Naive thymus-derived CD4-positive, alpha-beta T cell (primary cell): ENCODE measurements around the gene CATSPERB. TPM values are rescaled to one million over a fixed set of nuclear protein-coding genes. Genes with fewer than 3 reads are reported as not detected.
"Not testable (repeated sequence)": the region's sequence is repeated elsewhere in the genome, so short reads cannot be mapped to it uniquely, and the experiment has no call there.

Source experiments
- ATAC-seq: fragments of 150-1000 bp; cut with Tn5 transposase; 2 replicates; pipeline ENCODE4 v1.10.0; 2021; ENCODE audit warnings: mild to moderate bottlenecking, moderate library complexity
- CTCF ChIA-PET: fragments of 350-600 bp; sonication (Branson Sonifier 250); formaldehyde crosslinking; loops from one replicate; lab custom pipeline; 2021; ENCODE audit warnings: antibody characterized with exemption; lab: Charles Lee
- POLR2A ChIA-PET: fragments of 350-600 bp; sonication (Branson Sonifier 250); formaldehyde crosslinking; loops from one replicate; lab custom pipeline; 2021; ENCODE audit warnings: antibody characterized with exemption, inconsistent platforms; lab: Charles Lee
- DNase-seq, 9 donors: peaks; one replicate each; pipeline versions ENCODE4 v3.0.0 to v3.0.0-alpha.2; 2020 to 2022; ENCODE audit warnings: mixed read lengths in 1 of 9
- H3K27ac ChIP-seq: one replicate; pipeline ENCODE4 v1.7.0; 2013; ENCODE audit warnings: mild to moderate bottlenecking, low read depth, low read length, moderate library complexity
- H3K27me3 ChIP-seq, 2 donors: one replicate each; pipeline ENCODE4 v1.7.0; 2013; ENCODE audit warnings: low read length in 2 of 2, mild to moderate bottlenecking in 2 of 2, moderate library complexity in 2 of 2; ENCODE audit not compliant: control insufficient read depth in 2 of 2, insufficient read depth in 2 of 2
- H3K36me3 ChIP-seq, 3 experiments: 1 replicate in 2 of 3; 2 replicates in 1 of 3; pipeline ENCODE4 v1.7.0; 2013; ENCODE audit warnings: low read length in 3 of 3, mild to moderate bottlenecking in 3 of 3, moderate library complexity in 1 of 3; ENCODE audit not compliant: insufficient read depth in 3 of 3, control insufficient read depth in 2 of 3
- H3K4me1 ChIP-seq, 2 donors: one replicate each; pipeline ENCODE4 v1.7.0; 2013; ENCODE audit warnings: low read length in 2 of 2, mild to moderate bottlenecking in 2 of 2, moderate library complexity in 1 of 2; ENCODE audit not compliant: control insufficient read depth in 2 of 2, insufficient read depth in 2 of 2
- H3K4me3 ChIP-seq: 2 replicates; pipeline ENCODE4 v1.7.0; 2013; ENCODE audit warnings: mild to moderate bottlenecking, low read length
- H3K9me3 ChIP-seq, 3 experiments: 1 replicate in 2 of 3; 2 replicates in 1 of 3; pipeline ENCODE4 v1.7.0; 2013; ENCODE audit warnings: low read length in 3 of 3; ENCODE audit not compliant: control insufficient read depth in 2 of 3
- H3K27ac Mint-ChIP-seq, 9 donors: one replicate each; pipeline ENCODE4 v1.8.0; 2020 to 2022; ENCODE audit warnings: mixed read lengths in 9 of 9, mild to moderate bottlenecking in 8 of 9, moderate library complexity in 5 of 9, inconsistent platforms in 2 of 9
- H3K27me3 Mint-ChIP-seq, 5 donors: one replicate each; pipeline ENCODE4 v1.8.0; 2021 to 2022; ENCODE audit warnings: mixed read lengths in 5 of 5, mild to moderate bottlenecking in 1 of 5
- H3K36me3 Mint-ChIP-seq, 5 donors: one replicate each; pipeline ENCODE4 v1.8.0; 2020 to 2022; ENCODE audit warnings: mixed read lengths in 5 of 5, mild to moderate bottlenecking in 3 of 5, inconsistent platforms in 1 of 5
- H3K4me1 Mint-ChIP-seq, 7 donors: one replicate each; pipeline ENCODE4 v1.8.0; 2020 to 2022; ENCODE audit warnings: mixed read lengths in 7 of 7, mild to moderate bottlenecking in 3 of 7, inconsistent platforms in 1 of 7
- H3K4me3 Mint-ChIP-seq, 10 donors: one replicate each; pipeline ENCODE4 v1.8.0; 2020 to 2022; ENCODE audit warnings: mild to moderate bottlenecking in 10 of 10, mixed read lengths in 10 of 10, moderate library complexity in 6 of 10, inconsistent platforms in 2 of 10
- H3K9me3 Mint-ChIP-seq, 11 donors: one replicate each; pipeline ENCODE4 v1.8.0; 2020 to 2022; ENCODE audit warnings: mixed read lengths in 11 of 11, mild to moderate bottlenecking in 4 of 11, inconsistent platforms in 1 of 11, moderate library complexity in 1 of 11
- intact Hi-C, 2 donors: fragments of 100-400 bp; cut with micrococcal nuclease; formaldehyde crosslinking; loops; one replicate each; pipeline ENCODE4 v1.15.1; 2023
- polyA plus RNA-seq, 2 donors: library from polyadenylated mRNA; unstranded; fragments of 300-500 nt; fragmentation: Illumina TruSeq; gene quantifications; one replicate each; pipeline ENCODE4 v1.2.3, GENCODE V29; 2021
- total RNA-seq, 6 experiments: library from RNA in 5 of 6; stranded (reverse) in 5 of 6; gene quantifications; 1 replicate in 5 of 6; 2 replicates in 1 of 6; pipeline ENCODE4 v1.2.3 and lab custom pipeline; 2021 to 2026

Gene CATSPERB
- total and polyA plus RNA-seq, 7 experiments from 2014 or later = 0.18 to 8.4 (median 4.8) TPM

DNA sequence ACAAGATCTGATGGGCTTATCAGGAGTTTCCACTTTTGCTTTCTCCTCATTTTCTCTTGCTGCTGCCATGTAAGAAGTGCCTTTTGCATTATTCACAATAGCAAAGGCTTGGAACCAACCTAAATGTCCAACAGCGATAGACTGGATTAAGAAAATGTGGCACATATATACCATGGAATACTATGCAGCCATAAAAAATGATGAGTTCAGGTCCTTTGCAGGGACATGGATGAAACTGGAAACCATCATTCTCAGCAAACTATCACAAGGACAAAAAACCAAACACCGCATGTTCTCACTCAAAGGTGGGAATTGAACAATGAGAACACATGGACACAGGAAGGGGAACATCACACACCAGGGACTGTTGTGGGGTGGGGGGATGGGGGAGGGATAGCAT is 137.9 kb downstream of the CATSPERB start:
- not testable (repeated sequence) for H3K27ac Mint-ChIP-seq

GRCh38 chr14:91586410-91586809 is 145.5 kb downstream of the CATSPERB start:
- H3K9me3 ChIP-seq = no peaks in the 10 kb centered on the region
- no peaks in the 10 kb centered on the region for H3K4me1 ChIP-seq
- ChIA-PET POLR2A (no interaction called here), CTCF (no interaction called here)
- H3K27me3 Mint-ChIP-seq = peaks cover 0 to 10% (median 0%) of the 10 kb centered on the region in 5 donors
- H3K9me3 Mint-ChIP-seq = peaks cover 3 to 36% (median 17%) of the 10 kb centered on the region in 11 donors
- no peaks in the 10 kb centered on the region for H3K27me3 ChIP-seq
- H3K27ac ChIP-seq = no peak overlapping the region
- no peaks in the 10 kb centered on the region for H3K4me1 Mint-ChIP-seq
- H3K4me3 ChIP-seq = no peak overlapping the region
- DNase-seq (no peak), ATAC-seq (no peak)
- intact Hi-C loops = no loop called here
- peaks cover 7 to 36% (median 21%) of the 10 kb centered on the region in 5 donors for H3K36me3 Mint-ChIP-seq
- H3K4me3 Mint-ChIP-seq = no peak overlapping the region
- H3K36me3 ChIP-seq = no peaks in the 10 kb centered on the region
- H3K27ac Mint-ChIP-seq = no peak overlapping the region

More for the DNA sequence above, 137.9 kb downstream of the CATSPERB start:
- peaks cover 0 to 29% (median 12%) of the 10 kb centered on the region in 11 donors for H3K9me3 Mint-ChIP-seq
- H3K9me3 ChIP-seq, H3K4me3 Mint-ChIP-seq, H3K36me3 ChIP-seq, intact Hi-C loops, POLR2A ChIA-PET, CTCF ChIA-PET, H3K27ac ChIP-seq, H3K4me1 ChIP-seq, H3K27me3 Mint-ChIP-seq, H3K27me3 ChIP-seq, H3K4me3 ChIP-seq, H3K4me1 Mint-ChIP-seq, DNase-seq, ATAC-seq: not testable (repeated sequence)
- peaks cover 0 to 15% (median 2%) of the 10 kb centered on the region in 5 donors for H3K36me3 Mint-ChIP-seq

DNA sequence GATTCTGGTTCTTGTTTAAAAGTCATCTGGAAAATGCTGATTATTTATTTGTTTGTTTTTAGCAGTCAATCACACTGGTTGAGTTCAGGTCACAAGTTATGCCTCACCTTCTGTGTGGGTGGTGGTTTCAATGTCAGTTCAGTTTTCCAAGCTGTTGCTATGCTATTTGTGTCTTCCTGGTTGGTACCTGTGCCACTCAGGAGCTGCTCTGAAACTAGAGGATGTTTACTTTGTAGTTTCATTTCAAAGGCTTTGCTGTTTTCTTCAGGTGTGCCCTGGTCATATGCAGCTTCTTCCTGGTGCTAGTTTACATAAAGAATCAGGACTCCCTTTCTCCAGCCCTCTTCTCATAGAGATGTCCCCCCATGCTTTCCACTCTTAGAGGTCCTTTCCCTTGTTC is 146.0 kb downstream of the CATSPERB start:
- CTCF ChIA-PET = no interaction called here
- DNase-seq = no peak
- H3K4me1 Mint-ChIP-seq = no peaks in the 10 kb centered on the region

DNA sequence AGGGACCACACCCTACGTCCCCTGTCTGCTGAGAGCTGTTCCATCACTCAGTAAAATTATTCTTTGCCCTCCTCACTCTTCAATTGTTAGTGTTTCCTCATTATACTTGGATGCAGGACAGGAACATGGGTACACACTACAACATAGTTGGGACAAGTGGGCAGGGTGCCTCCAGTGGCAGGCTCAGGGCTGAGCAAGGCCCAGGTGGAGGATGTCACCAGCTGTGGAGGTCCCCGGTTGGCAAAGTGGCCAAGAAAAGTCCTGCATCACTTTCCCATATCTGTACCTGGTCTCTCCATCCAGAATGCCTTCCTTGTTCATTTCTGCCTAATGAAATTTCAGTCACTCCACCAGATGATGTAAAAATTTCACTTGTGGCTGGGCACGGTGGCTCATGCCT is 149.1 kb downstream of the CATSPERB start:
- H3K27ac ChIP-seq = no peak overlapping the region
- H3K4me3 ChIP-seq = no peak overlapping the region
- Mint-ChIP-seq H3K9me3 (peaks cover 3 to 36% (median 16%) of the 10 kb centered on the region in 11 donors), H3K36me3 (peaks cover 7 to 32% (median 20%) of the 10 kb centered on the region in 5 donors), H3K27me3 (peaks cover 0 to 7% (median 0%) of the 10 kb centered on the region in 5 donors), H3K4me3 (no peak overlapping the region), H3K27ac (peak overlapping the region in 1 of 9 donors; percentile 34), H3K4me1 (no peaks in the 10 kb centered on the region)
- H3K4me1 ChIP-seq = no peaks in the 10 kb centered on the region
- H3K36me3 ChIP-seq = no peaks in the 10 kb centered on the region
- no peaks in the 10 kb centered on the region for H3K27me3 ChIP-seq
- no peak for DNase-seq
- ATAC-seq = no peak
- H3K9me3 ChIP-seq = no peaks in the 10 kb centered on the region
- intact Hi-C loops = no loop called here
- ChIA-PET CTCF (no interaction called here), POLR2A (no interaction called here)

More for the DNA sequence above, 146.0 kb downstream of the CATSPERB start:
- Histone ChIP-seq H3K4me3 (no peak overlapping the region), H3K27ac (no peak overlapping the region), H3K27me3 (no peaks in the 10 kb centered on the region), H3K4me1 (no peaks in the 10 kb centered on the region), H3K9me3 (no peaks in the 10 kb centered on the region), H3K36me3 (no peaks in the 10 kb centered on the region)
- peaks cover 3 to 36% (median 17%) of the 10 kb centered on the region in 11 donors for H3K9me3 Mint-ChIP-seq
- peaks cover 0 to 10% (median 0%) of the 10 kb centered on the region in 5 donors for H3K27me3 Mint-ChIP-seq
- peaks cover 7 to 36% (median 21%) of the 10 kb centered on the region in 5 donors for H3K36me3 Mint-ChIP-seq
- intact Hi-C loops = no loop called here
- H3K27ac Mint-ChIP-seq = no peak overlapping the region
- H3K4me3 Mint-ChIP-seq = no peak overlapping the region
- POLR2A ChIA-PET = no interaction called here
- ATAC-seq = no peak

DNA sequence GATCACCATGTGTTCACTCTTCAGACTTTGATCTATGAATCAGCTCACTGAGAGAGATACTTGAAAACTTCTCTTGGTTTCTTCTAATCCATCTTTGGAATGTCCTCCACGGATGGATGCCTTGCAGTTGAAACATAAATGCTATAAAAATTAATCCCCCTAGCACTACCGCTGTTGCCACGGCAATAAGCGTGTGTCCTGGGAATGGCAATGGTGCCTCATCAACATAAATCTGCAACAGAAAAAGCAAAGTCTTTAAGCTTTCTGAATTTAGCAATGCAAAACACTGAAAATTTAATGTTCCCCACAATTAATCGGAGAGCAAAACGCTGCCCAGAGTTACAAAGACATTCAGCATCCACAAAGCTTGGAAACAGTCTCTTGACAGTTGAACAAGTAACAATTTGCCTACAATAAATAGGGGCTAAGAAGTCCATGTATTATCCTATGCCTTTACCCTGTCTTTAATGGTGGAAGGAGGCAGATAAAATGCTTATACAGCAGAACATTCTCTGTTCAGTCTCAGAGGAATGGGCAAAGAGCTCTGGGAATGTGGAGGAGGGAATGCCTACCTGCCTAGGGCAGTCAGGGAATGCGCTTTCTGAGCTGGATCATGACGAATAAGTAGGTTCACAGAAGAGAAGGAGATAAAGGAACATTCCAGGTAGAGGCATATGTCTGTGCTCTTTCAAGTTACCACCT is 150.9 kb downstream of the CATSPERB start:
- H3K4me1 Mint-ChIP-seq = no peaks in the 10 kb centered on the region
- DNase-seq (no peak), ATAC-seq (no peak)
- intact Hi-C loops = no loop called here
- Histone ChIP-seq H3K36me3 (no peaks in the 10 kb centered on the region), H3K4me3 (no peak overlapping the region), H3K27ac (no peak overlapping the region), H3K4me1 (no peaks in the 10 kb centered on the region), H3K27me3 (no peaks in the 10 kb centered on the region), H3K9me3 (no peaks in the 10 kb centered on the region)
- H3K27ac Mint-ChIP-seq = no peak overlapping the region
- peaks cover 7 to 16% (median 10%) of the 10 kb centered on the region in 5 donors for H3K36me3 Mint-ChIP-seq
- no peak overlapping the region for H3K4me3 Mint-ChIP-seq
- H3K27me3 Mint-ChIP-seq = peaks cover 0 to 7% (median 0%) of the 10 kb centered on the region in 5 donors
- CTCF ChIA-PET = interaction anchor here (0.8 kb wide), 1 partner anchor 68 kb away, joined by 4 read pairs; no protein-coding TSS in a partner anchor
- POLR2A ChIA-PET = no interaction called here
- H3K9me3 Mint-ChIP-seq = peaks cover 3 to 20% (median 11%) of the 10 kb centered on the region in 11 donors

- peaks cover 0 to 33% (median 5%) of the 10 kb centered on the region in 5 donors for H3K27me3 Mint-ChIP-seq
- no peak for ATAC-seq
- no peak for DNase-seq
- Histone ChIP-seq H3K9me3 (no peaks in the 10 kb centered on the region), H3K27ac (no peak overlapping the region), H3K36me3 (no peaks in the 10 kb centered on the region), H3K27me3 (no peaks in the 10 kb centered on the region), H3K4me3 (no peak overlapping the region), H3K4me1 (peaks cover 0 to 4% of the 10 kb centered on the region in 2 donors)
- H3K36me3 Mint-ChIP-seq = peaks cover 0 to 2% (median 0%) of the 10 kb centered on the region in 5 donors
- ChIA-PET POLR2A (no interaction called here), CTCF (interaction anchor here (0.6 kb wide), 1 partner anchor 1083 kb away, joined by 3 read pairs; no protein-coding TSS in a partner anchor)
- H3K4me1 Mint-ChIP-seq = peaks cover 8 to 14% (median 12%) of the 10 kb centered on the region in 7 donors
- H3K9me3 Mint-ChIP-seq = peaks cover 0 to 3% (median 0%) of the 10 kb centered on the region in 11 donors
- no peak overlapping the region for H3K27ac Mint-ChIP-seq
- no peak overlapping the region for H3K4me3 Mint-ChIP-seq
- intact Hi-C loops = no loop called here
These were observed 154.2 kb downstream of the CATSPERB start for GRCh38 chr14:91577632-91578233.
